Subcutaneous adipose tissue (tissue), 4 donors: ENCODE results near the gene FOXP1. TPM values are rescaled to one million over a fixed set of nuclear protein-coding genes. Genes with fewer than 3 reads are reported as not detected.

Experiments
- CTCF ChIP-seq: fragments of 450-650 bp; IDR thresholded peaks from one replicate; pipeline ENCODE4 v1.5.1; 2016; ENCODE audit warnings: low read depth, mild to moderate bottlenecking, control low read depth, antibody characterized with exemption, moderate library complexity
- total RNA-seq, 4 donors: library from RNA; depleted of rRNA; stranded (reverse); fragments of >200 nt; gene quantifications; one replicate each; pipeline ENCODE4 v1.1.0, GENCODE V29; 2016

FOXP1 gene
- total RNA-seq, 4 donors from 2014 or later = 70.5 to 96.7 (median 88.0) TPM

GRCh38 chr3:71195492-71195891 is 388.0 kb downstream of the FOXP1 start:
- TF ChIP-seq CTCF = no peak

GRCh38 chr3:71194785-71195184 is 388.7 kb downstream of the FOXP1 start:
- no peak for TF ChIP-seq CTCF

DNA sequence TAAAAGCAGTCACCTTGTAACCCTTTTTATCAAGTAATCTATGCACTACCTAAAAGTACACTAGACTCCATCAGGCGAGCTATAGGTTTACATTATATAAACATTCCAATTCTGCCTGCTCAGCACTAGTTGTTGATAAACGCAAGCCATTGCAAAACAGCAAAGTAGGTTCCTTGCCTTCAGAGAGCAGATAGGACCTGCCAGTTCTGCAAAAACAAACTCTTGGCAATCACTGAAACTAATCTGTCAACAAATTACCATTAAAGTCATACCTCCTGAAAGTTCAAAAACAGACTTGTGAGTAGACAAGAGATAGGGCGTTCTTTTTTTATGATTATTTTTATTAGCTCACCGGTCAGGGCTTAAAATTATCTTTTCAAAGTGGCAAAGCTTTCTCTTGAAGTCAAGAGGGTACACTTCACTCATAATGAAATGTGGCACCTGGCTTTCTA is 392.5 kb downstream of the FOXP1 start:
- no peak for TF ChIP-seq CTCF

DNA sequence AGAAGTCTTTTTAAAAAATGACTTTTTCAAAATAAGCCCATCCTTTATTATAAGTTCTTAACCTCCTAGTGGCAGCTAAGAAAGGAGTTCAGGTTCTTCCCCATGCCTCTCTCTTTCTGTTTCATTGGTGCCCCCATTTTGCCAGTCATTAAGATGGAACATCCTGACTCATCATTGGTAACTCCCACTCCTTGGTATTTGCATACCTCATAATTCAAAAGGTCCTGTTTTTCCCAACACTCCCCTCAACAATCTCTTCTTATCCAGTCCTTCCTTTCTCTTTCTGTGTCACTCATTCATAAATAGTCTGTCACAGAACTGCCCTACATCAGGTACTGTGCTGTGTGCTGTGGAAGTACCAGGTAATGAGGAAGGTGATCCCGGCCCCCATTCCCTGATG is 394.0 kb downstream of the FOXP1 start:
- TF ChIP-seq CTCF = no peak

- no peak for TF ChIP-seq CTCF
These were observed 395.8 kb downstream of the FOXP1 start for GRCh38 chr3:71187715-71188114.

GRCh38 chr3:71186801-71187200 is 396.7 kb downstream of the FOXP1 start:
- TF ChIP-seq CTCF = no peak

DNA sequence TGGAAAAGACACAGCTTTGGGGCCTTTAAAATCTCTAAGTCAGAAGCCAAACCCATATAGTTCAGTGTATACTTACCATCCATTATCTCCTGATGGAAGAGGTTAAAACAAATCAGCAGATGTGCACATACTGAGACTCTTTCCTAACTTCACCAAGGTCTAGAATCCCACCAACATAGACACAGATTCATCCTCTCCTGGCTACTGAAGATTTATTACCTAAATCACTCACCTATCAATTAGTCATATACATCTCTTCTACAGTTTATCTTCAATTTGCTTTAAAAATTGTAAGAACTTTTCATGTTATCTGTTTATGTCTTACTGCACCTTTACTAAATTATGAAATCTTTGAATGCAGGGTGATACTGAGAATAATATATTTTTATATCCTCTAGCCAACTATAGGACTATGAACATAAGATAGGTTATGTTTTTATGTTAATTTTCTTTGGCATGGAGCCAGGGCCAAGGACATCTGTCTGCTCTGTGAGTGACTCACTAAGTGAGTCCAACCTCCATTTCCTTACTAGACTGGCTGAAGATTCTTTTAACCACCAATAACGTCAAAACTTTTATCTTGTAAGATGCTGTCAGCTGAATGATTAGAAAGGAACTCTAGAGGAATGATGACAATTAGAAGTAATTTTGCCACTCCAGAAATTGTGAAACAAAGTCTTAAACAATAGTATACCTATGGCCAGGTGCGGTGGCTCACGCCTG is 397.6 kb downstream of the FOXP1 start:
- no peak for TF ChIP-seq CTCF
